RCC 7860 (cell line): ENCODE data around the gene RHOB.
"Not testable (repeated sequence)": the region's sequence is repeated elsewhere in the genome, so short reads cannot be mapped to it uniquely, and the experiment has no call there.

ENCODE experiments used
- DNase-seq: peaks from one replicate; pipeline ENCODE4 v3.0.0-alpha.2; 2015; ENCODE audit warnings: low spot score
- FAIRE-seq: peaks from 2 replicates; lab custom pipeline; 2012; peaks lifted over from hg19 to GRCh38; lab: Jason Lieb, UNC

RHOB gene

GRCh38 chr2:20488782-20489181, 41.9 kb downstream of the RHOB start:
- FAIRE-seq: no peak
- DNase-seq: no peak

GRCh38 chr2:20490300-20491181, 43.7 kb downstream of the RHOB start:
- FAIRE-seq (peak; percentile 65), DNase-seq (peak; percentile 79)

GRCh38 chr2:20491739-20492531, 45.1 kb downstream of the RHOB start:
- DNase-seq: peak; percentile 78
- FAIRE-seq: peak; percentile 51

- not testable (repeated sequence) for FAIRE-seq, DNase-seq
These were observed 46.2 kb downstream of the RHOB start for GRCh38 chr2:20493095-20493494.

- DNase-seq (no peak), FAIRE-seq (no peak)
These were observed 47.4 kb downstream of the RHOB start for GRCh38 chr2:20494241-20494640.

GRCh38 chr2:20496076-20496872, 49.4 kb downstream of the RHOB start:
- FAIRE-seq (peak; percentile 90), DNase-seq (peak; percentile 97)

- DNase-seq (no peak), FAIRE-seq (no peak)
These were observed 50.1 kb downstream of the RHOB start for GRCh38 chr2:20496942-20497341.
